A549 treated with dexamethasone at 1 μM for 4 hours (cell line): ENCODE results near the gene HMGB1. TPM values are rescaled to one million over a fixed set of nuclear protein-coding genes. Genes with fewer than 3 reads are reported as not detected.

Source experiments
- total RNA-seq: library from RNA; stranded (reverse); fragments of 200-300 nt; extraction: Qiagen RNA extraction; gene quantifications from 5 replicates; pipeline ENCODE4 v1.2.3, GENCODE V29; 2022

HMGB1 gene
- total RNA-seq: 586 to 820 TPM (median 637 TPM) in 5 replicates

GRCh38 chr13:30465593-30466357 lies at the start of gene HMGB1:
HMGB1 (minus strand) TSS chr13:30465936; CDS start chr13:30463680, 2,256 bp downstream.

GRCh38 chr13:30422054-30422839 lies 43.5 kb downstream of the HMGB1 start, which contains the start of gene UBE2L5:
UBE2L5 (plus strand) TSS chr13:30422493; CDS start chr13:30427991, 5,498 bp downstream.

Other genes with a start within 250 kb of the HMGB1 start
- 5.0 to 8.3 TPM (median 7.8 TPM) in 5 replicates for gene KATNAL1, start 158.4 kb downstream of the HMGB1 start, total RNA-seq
- gene UBE2L5, start 43.4 kb downstream of the HMGB1 start, total RNA-seq: not detected in 5 replicates
- gene USPL1, start 152.0 kb upstream of the HMGB1 start, total RNA-seq: 15.7 to 21.0 TPM (median 19.1 TPM) in 5 replicates